ENCODE data around the gene MSL3B.

MSL3B gene

GRCh38 chr2:233833345-233833744 is 34.8 kb downstream of the MSL3B start:
- DNase-seq (ENCODE audit: low read depth in 2 of 2), result no peak

- DNase-seq (ENCODE audit: low read depth in 2 of 2), result no peak
These were observed 35.3 kb downstream of the MSL3B start for GRCh38 chr2:233832869-233833311.

GRCh38 chr2:233832414-233832813 is 35.8 kb downstream of the MSL3B start:
- DNase-seq (ENCODE audit: low read depth in 2 of 2), result no peak

DNA sequence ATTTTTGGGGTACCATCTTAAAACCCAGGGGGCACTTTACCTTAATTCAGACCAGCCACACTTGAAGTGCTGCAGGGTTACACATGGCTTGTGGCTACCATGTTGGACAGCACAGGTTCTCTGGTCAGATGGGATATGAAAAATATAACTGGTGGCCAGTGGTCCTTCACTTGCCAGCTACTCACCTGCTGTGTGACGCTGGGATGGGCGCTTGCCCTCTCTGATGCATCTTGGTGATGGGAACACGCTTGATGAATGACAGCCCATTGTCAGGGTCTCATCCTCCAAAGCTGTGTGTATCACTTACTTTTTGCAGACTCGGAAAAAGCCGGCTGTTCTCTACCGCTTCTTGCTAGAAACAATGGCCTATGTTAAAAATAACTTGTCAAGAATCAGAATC is 36.3 kb downstream of the MSL3B start:
- no peak for DNase-seq (ENCODE audit: low read depth in 2 of 2)

GRCh38 chr2:233831011-233831721 is 37.0 kb downstream of the MSL3B start:
- no peak for DNase-seq (ENCODE audit: low read depth in 2 of 2)

- DNase-seq (ENCODE audit: low read depth in 2 of 2), result no peak
These were observed 37.9 kb downstream of the MSL3B start for GRCh38 chr2:233830111-233830802.

DNA sequence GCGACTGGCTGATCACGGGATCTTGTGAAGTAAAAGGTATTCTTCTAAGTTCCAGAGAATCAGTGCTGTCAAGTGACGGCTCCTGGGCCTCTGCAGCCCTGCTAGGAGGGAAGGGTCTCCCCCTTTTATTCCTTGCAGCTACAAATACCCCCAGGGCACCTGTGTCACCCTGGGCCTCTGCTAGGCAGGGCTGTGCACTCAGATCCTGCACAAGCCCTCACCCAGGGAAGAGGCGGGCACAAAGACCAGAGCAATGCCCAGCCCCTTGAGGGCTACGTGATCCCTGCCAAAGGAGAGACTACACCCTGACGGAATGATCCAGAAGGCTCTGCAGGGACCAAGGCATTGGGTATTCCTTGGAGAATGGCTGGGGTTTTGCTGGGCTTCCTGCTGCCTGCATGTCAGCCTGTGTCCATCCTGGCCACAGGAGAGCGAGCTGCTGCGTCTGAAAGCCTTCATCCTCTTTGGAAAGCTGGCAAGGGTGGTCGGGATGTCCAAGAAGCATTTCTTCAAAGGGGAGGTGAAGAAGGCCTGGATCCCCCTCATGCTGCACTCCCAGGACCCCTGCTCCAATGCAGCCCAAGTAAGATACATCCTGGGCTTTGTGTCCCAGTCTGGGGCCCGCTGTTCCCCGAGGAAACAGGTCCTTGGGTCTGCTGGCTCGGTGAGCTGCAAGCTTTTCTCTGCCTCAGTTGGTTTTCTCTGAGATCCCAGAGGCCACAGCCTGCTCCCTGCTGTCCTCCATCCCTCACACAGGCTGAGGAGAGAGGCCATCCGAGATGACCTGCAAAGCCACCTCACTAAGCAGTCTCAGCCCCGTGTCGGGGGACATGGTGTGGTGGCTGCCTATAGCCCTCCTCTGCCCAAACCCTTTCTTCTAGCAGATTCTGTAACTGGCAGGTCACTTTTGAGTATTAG is 38.7 kb downstream of the MSL3B start:
- no peak for DNase-seq (ENCODE audit: low read depth in 2 of 2)

DNA sequence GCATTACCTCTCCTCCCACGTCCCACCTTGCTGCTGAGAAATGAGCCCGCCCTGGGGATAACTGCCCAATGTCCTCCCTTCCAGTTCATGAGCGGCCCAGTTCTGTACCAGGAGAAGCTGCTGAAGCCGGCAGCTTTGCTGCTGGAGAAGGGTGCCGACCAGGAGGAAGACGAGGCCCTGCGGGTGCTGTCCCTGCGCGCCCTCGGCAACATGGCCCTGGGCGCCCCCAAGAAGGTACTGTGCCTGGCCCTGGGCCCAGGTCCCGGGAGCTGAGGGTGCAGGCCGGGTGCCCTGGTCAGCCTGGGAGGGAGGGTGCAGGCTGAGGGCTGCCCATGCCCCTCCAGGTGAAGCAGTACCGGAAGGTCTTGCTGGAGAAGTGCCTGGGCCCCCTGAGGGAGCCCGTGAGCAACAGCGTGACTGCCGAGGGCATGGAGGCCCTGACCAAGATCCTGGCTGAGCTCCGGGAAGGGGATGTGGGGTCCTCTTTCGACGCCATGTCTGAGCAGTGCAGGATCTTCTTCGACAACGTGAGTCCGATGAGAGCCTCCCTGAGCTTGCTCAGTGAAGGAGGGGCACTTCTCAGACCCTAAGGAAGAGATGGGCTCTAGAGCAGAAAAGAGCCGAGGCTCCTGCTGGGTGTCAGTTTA is 39.5 kb downstream of the MSL3B start:
- DNase-seq (ENCODE audit: low read depth in 2 of 2), result no peak

DNA sequence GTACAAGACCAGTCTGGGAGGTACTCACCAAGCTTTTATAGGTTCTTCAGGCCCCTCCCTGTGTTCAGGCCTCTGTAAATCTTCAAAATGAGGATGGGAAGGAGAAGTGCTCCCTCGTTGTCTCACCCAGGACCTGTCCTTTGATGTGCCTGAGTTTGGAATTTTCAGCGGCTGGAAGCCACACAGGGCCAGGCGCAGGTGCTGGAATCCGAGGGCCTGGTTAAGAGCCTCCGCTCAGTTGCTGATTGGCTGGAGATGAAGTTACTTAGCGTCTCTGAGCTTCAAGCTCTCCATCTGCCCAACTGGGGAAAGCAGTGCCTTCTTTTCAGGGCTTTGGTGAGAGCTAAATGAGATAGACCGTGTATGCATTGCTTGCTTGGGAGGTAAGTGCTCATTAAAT is 43.8 kb downstream of the MSL3B start:
- DNase-seq (ENCODE audit: low read depth in 2 of 2), result no peak

DNA sequence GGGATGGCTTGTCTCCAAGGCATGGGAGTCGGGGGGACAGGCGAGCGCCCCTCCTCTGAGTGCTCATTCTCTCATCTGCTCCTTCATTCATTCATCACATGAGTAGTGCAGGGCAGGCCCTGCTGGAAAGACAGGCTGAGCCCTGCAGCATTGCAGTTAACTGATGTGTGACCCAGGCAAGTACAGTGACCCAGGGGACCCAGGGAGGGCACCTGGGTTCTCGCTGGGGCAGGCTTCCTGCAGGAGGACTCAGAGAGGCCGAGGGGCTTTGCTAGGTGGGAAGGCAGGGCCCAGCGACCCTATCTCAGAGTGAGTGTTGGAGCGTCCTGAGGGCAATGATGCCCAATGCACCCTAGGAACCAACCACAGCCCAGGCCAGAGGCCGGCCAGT is 44.5 kb downstream of the MSL3B start:
- no peak for DNase-seq (ENCODE audit: low read depth in 2 of 2)

GRCh38 chr2:233822781-233823730 is 45.1 kb downstream of the MSL3B start:
- DNase-seq (ENCODE audit: low read depth in 2 of 2), result no peak

DNA sequence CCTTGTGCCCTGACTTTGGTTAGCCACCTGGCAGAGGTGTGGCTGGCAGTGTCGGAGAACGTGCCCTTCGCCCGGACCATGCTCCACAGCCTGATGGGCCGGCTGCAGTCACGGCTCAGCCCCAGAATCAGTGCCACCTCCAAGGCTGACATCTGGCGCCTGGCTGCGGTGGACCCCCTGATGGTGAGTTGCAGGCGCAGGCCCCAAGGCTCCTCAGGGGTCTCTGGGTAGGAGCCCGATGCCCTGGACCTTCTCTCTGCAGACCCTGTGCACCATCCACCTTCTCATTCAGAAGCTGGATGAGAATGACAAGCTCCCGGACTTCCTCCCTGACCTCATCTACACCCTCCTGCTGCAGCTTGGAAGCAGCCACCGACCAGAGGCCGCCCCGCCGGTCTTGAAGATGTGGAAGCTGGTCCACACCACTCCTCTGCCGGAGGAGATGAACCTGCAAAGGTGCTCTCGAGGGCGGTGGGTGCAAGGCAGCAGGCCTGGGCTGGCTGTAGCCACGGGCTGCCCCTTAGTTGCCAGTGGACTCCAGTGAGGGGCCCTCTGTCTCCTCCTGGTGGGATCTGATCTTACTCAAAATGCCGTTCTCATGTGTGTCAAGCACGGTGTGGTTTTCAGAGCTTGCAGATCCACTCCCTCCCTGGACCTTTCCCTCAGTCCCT is 46.0 kb downstream of the MSL3B start:
- DNase-seq (ENCODE audit: low read depth in 2 of 2), result no peak

DNA sequence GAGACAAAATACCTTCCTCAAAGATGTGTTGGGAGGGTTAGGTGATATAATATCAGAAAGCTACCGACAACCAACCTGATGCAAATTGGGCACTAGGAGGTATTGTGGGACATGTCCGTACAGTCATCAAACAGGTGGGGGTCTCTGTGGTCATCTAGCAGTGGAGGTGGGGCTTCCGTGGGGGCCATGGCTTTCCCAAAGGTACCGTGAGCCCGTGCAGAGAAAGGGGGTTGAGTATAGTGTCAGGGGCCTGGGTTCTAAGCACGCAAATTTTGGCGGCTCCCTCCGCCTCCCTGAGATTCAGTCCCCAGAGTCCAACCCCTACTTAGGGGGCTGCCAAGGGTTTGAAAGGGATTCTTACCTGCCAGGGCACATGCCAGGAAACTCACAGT is 46.5 kb downstream of the MSL3B start:
- no peak for DNase-seq (ENCODE audit: low read depth in 2 of 2)

DNA sequence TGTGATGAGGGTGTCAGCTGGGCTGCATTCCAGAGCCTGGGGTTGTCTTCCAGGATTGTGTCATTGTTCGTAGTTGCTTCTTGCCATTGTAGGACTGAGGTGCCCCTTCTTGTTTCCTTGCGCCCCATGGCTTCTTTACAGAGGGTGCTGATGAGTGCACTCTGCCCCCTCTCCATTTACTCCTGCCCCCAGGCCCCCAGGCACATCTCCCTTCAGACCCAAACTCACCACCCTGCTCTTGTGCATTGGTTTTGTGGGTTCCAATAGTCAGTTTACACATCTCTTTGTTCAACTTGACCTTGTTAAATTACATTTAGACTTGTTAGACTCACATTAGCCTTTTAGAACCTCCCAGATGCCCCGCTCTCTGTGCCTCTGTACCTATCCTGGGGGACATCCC is 47.0 kb downstream of the MSL3B start:
- DNase-seq (ENCODE audit: low read depth in 2 of 2), result no peak

- no peak for DNase-seq (ENCODE audit: low read depth in 2 of 2)
These were observed 47.4 kb downstream of the MSL3B start for GRCh38 chr2:233820774-233821105.

- no peak for DNase-seq (ENCODE audit: low read depth in 2 of 2)
These were observed 48.1 kb downstream of the MSL3B start for GRCh38 chr2:233819884-233820773.

GRCh38 chr2:233818639-233819621 is 49.3 kb downstream of the MSL3B start:
- no peak for DNase-seq (ENCODE audit: low read depth in 2 of 2)

DNA sequence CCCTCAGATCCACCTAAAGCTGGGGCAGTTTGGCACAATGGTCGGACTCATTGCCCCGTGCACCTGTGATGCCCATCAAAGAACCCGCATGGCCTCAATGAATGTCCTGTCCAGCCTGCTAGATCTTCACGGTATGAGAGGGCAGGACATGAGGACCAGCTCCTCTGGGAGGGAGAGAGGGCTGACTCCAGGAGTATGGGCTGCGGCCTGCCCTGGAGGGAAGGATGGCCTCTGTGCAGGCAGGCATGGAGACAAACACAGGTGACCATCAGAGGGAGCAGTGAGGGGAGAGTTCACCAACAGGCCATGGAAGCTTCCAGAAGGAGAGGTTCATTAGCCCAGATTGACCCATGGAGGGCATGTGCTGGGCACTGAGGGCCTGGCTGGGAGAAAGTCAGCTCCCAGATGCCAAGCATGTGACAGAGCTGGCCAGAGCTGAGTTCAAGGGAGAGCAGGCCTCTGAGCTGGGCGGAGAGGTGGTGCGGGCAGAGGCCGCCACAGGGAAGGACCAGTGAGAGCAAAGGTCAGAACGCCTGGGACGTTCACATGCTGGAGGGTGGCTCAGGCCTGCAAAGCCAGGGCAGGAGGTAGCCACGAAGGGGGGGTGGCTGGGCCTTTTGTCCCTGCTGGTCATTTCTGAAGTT is 50.1 kb downstream of the MSL3B start:
- no peak for DNase-seq (ENCODE audit: low read depth in 2 of 2)
